Mesothelial cell of epicardium (in vitro differentiated cells): ENCODE results near the gene B4GALT4. TPM values are rescaled to one million over a fixed set of nuclear protein-coding genes. Genes with fewer than 3 reads are reported as not detected.
"Not testable (repeated sequence)": the region's sequence is repeated elsewhere in the genome, so short reads cannot be mapped to it uniquely, and the experiment has no call there.

Experiments used
- DNase-seq, 2 experiments: peaks; one replicate each; pipeline ENCODE4 v3.0.0; 2021; ENCODE audit warnings: low spot score in 2 of 2; ENCODE audit not compliant: unreplicated experiment in 2 of 2
- H3K27ac Mint-ChIP-seq: 2 replicates; pipeline ENCODE4 v1.8.0; 2021; ENCODE audit warnings: mixed read lengths
- H3K27me3 Mint-ChIP-seq: 2 replicates; pipeline ENCODE4 v1.8.0; 2021; ENCODE audit warnings: low read depth, mixed read lengths
- H3K36me3 Mint-ChIP-seq: 2 replicates; pipeline ENCODE4 v1.8.0; 2021; ENCODE audit warnings: mixed read lengths
- H3K4me1 Mint-ChIP-seq: 2 replicates; pipeline ENCODE4 v1.8.0; 2021; ENCODE audit warnings: mixed read lengths
- H3K4me3 Mint-ChIP-seq: 2 replicates; pipeline ENCODE4 v1.8.0; 2021; ENCODE audit warnings: mild to moderate bottlenecking, moderate library complexity, mixed read lengths
- H3K9me3 Mint-ChIP-seq: 2 replicates; pipeline ENCODE4 v1.8.0; 2021; ENCODE audit warnings: mixed read lengths
- total RNA-seq: library from RNA; stranded (reverse); gene quantifications from 3 replicates; pipeline ENCODE4 v1.2.1, GENCODE V29; 2021
- TF ChIP-seq, protein P1 (sequence below): fragments of 200-600 bp; sonication (generic); IDR thresholded peaks from one replicate; pipeline ENCODE4 v1.5.0; 2021; ENCODE audit warnings: antibody characterized with exemption; ENCODE audit not compliant: unreplicated experiment

The B4GALT4 gene
- total RNA-seq, 1 donor from 2014 or later = 23.1 TPM

- no peak overlapping the region for H3K4me3 Mint-ChIP-seq
These were observed 36.0 kb upstream of the B4GALT4 start for GRCh38 chr3:119276680-119277079.

GRCh38 chr3:119270212-119270611 lies 29.5 kb upstream of the B4GALT4 start:
- DNase-seq, H3K27ac Mint-ChIP-seq, H3K27me3 Mint-ChIP-seq, H3K36me3 Mint-ChIP-seq, H3K4me3 Mint-ChIP-seq, H3K4me1 Mint-ChIP-seq: not testable (repeated sequence)
- H3K9me3 Mint-ChIP-seq = peaks cover 22% of the 10 kb centered on the region

More at GRCh38 chr3:119276680-119277079, 36.0 kb upstream of the B4GALT4 start:
- Mint-ChIP-seq H3K27ac (no peak overlapping the region), H3K9me3 (peaks cover 8% of the 10 kb centered on the region), H3K36me3 (peaks cover under 1% of the 10 kb centered on the region), H3K27me3 (no peaks in the 10 kb centered on the region), H3K4me1 (no peaks in the 10 kb centered on the region)
- TF ChIP-seq, protein P1, sequence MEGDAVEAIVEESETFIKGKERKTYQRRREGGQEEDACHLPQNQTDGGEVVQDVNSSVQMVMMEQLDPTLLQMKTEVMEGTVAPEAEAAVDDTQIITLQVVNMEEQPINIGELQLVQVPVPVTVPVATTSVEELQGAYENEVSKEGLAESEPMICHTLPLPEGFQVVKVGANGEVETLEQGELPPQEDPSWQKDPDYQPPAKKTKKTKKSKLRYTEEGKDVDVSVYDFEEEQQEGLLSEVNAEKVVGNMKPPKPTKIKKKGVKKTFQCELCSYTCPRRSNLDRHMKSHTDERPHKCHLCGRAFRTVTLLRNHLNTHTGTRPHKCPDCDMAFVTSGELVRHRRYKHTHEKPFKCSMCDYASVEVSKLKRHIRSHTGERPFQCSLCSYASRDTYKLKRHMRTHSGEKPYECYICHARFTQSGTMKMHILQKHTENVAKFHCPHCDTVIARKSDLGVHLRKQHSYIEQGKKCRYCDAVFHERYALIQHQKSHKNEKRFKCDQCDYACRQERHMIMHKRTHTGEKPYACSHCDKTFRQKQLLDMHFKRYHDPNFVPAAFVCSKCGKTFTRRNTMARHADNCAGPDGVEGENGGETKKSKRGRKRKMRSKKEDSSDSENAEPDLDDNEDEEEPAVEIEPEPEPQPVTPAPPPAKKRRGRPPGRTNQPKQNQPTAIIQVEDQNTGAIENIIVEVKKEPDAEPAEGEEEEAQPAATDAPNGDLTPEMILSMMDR = no peak
- DNase-seq = no peak

- Mint-ChIP-seq H3K27ac (no peak overlapping the region), H3K4me3 (no peak overlapping the region), H3K9me3 (peaks cover 4% of the 10 kb centered on the region), H3K36me3 (no peaks in the 10 kb centered on the region), H3K27me3 (no peaks in the 10 kb centered on the region), H3K4me1 (peaks cover 21% of the 10 kb centered on the region)
- DNase-seq = no peak
- TF ChIP-seq, protein P1 = no peak
These were observed 20.4 kb upstream of the B4GALT4 start for GRCh38 chr3:119261055-119261454.

- no peak overlapping the region for H3K27ac Mint-ChIP-seq
- no peaks in the 10 kb centered on the region for H3K36me3 Mint-ChIP-seq
- H3K27me3 Mint-ChIP-seq = no peaks in the 10 kb centered on the region
- TF ChIP-seq, protein P1 = no peak
- H3K4me1 Mint-ChIP-seq = peaks cover 21% of the 10 kb centered on the region
- H3K9me3 Mint-ChIP-seq = peaks cover 4% of the 10 kb centered on the region
- no peak overlapping the region for H3K4me3 Mint-ChIP-seq
- DNase-seq = no peak
These were observed 19.1 kb upstream of the B4GALT4 start for GRCh38 chr3:119259821-119260220.

DNA sequence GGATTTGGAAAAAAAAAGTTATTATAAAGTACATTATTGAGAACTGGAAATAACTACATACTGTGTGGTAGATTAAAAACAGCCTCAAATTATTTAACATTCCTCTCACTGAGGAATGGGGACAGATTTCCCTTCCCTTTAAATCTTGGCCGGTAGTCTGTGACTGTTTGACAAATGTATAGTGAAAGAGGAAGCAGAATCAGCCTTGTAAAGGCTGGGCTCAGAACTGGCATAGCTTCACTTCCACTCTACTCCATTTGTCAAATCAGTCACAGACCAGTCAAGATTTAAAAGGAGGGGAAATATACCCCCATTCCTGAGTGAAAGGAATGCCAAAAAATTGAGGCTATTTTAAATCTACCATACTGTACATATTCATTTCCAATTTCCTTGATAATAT lies 18.2 kb upstream of the B4GALT4 start:
- Mint-ChIP-seq H3K27ac (no peak overlapping the region), H3K9me3 (peaks cover 4% of the 10 kb centered on the region), H3K27me3 (no peaks in the 10 kb centered on the region), H3K36me3 (no peaks in the 10 kb centered on the region), H3K4me1 (peaks cover 25% of the 10 kb centered on the region), H3K4me3 (no peak overlapping the region)
- DNase-seq = no peak
- TF ChIP-seq, protein P1 = no peak

DNA sequence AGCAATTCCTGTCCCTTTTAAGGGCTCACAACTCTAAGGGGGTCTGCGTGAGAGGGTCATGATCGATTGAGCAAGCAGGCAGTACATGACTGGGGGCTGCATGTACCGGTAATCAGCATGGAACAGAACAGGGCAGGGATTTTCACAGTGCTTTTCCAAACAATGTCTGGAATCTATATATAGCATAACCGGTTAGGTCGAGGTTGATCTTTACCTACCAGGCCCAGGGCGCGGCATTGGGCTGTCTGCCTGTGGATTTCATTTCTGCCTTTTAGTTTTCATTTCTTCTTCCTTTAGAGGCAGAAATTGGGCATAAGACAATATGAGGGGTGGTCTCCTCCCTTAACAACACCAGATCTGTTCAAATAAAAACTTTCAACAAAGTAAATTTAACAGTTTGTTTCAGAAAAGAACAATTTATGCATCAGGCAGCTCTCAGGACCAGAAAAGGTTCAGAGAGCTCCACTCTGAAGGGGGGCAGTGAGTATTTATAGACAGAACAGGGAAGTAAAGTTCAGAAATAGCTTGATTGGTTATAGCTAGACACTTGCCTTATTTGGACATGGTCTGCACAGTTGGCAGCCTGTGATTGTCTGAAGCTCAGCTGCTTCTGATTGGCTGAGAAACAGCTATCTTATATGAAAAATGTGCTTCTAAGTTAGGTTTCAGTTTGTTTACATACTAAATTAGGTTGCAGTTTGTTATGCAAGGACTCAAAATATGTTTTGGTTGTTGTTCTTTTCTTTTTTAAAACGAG lies 17.2 kb upstream of the B4GALT4 start:
- Mint-ChIP-seq H3K4me1 (peaks cover 25% of the 10 kb centered on the region), H3K4me3 (no peak overlapping the region), H3K27me3 (no peaks in the 10 kb centered on the region), H3K36me3 (no peaks in the 10 kb centered on the region), H3K9me3 (no peaks in the 10 kb centered on the region), H3K27ac (peak overlapping the region; percentile 75)
- TF ChIP-seq, protein P1 = no peak
- DNase-seq = no peak
